Forelimb muscle (tissue), 1 donor: ENCODE measurements around the gene USP20. TPM values are rescaled to one million over a fixed set of nuclear protein-coding genes. Genes with fewer than 3 reads are reported as not detected.

Experiments used
- DNase-seq: peaks from one replicate; pipeline ENCODE4 v3.0.0-alpha.2; 2013; ENCODE audit warnings: low read depth
- polyA plus RNA-seq: library from polyadenylated mRNA; unstranded; fragments of 120-200 nt; gene quantifications from one replicate; pipeline ENCODE4 v1.2.1, GENCODE V29; 2013; ENCODE audit not compliant: insufficient read length

Gene USP20
- polyA plus RNA-seq, 1 donor, result 12.6 TPM

DNA sequence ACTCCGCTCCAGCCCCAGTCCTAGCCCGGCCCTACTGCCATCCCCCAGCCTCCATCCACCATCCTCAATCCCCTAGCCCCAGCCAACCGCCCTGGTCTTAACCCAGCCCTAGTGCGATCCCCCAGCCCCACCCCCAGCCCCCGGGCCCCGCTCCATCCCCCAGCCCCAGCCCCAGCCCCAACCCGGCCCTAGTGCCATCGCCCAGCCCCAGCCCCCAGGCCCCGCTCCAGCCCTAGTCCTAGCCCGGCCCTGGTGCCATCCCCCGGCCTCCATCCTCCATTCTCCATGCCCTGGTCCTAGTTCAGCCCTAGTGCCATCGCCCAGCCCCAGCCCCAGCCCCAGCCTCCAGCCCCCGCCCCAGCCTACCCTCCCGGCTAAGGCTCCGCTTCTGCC is 11.7 kb upstream of the USP20 start:
- no peak for DNase-seq

GRCh38 chr9:129823935-129824601 is 11.2 kb upstream of the USP20 start, which contains the start of gene TOR1A:
Gene TOR1A (minus strand): TSS chr9:129824136. CDS start chr9:129824085, 51 bp downstream.
- DNase-seq, result peak; percentile 86

DNA sequence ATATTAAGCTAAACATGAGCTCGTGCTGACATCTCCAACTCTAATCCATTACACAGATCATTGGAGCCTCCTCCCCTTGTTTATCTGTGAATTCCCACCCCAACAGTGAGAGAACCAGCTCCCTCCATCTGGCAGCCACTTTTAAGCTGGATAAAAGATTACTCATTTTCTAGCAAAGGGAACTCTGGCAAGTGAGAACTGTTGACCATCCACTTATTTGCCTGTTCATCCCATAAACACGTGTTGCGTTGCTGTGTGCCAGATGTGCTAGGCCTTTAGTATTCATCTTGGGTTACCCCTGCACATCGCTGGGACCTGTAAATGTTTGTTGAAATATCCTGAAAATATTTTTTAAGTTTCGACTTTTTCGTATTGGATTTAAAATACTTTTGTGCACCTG is 8.9 kb upstream of the USP20 start:
- no peak for DNase-seq

DNA sequence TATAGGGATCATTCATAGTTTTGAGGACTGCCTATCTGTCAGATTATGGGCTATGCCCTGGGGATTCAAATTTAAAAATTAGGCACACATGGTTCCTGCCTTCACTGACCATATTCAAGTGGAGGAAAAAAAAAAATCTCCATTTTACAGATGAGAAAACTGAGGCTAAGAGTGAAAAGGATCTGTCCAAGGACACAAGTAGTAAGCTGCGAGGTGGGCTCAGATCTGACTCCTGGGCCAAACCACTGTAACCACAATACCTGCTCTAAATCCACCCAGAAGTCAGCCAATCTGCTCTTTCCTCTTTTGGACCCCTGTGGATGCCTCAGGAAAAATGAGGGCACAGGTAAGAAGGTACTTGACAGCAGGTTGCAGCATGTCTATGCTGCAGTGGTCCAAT is 8.5 kb upstream of the USP20 start:
- DNase-seq, result no peak

GRCh38 chr9:129828051-129828450 is 7.2 kb upstream of the USP20 start:
- DNase-seq, result no peak

- no peak for DNase-seq
These were observed 6.3 kb upstream of the USP20 start for GRCh38 chr9:129828969-129829368.

DNA sequence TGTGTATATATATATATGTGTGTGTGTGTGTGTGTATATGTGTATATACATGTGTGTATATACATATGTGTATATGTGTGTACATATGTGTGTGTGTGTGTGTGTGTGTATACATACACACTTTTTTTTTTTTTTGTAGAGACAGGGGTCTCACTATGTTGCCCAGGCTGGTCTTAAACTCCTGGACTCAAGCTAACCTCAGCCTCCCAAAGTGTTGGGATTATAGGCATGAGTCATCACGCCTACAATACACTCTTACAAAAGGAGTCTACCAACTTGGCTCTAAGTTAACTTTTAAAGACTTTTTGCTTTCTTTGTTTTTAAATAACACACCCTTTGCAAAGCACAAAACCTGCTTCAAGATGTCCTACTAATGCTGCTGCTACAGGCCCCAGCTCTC is 2.3 kb upstream of the USP20 start:
- DNase-seq, result no peak

GRCh38 chr9:129834489-129835127 is 650 bp upstream of the USP20 start:
- no peak for DNase-seq

- no peak for DNase-seq
These were observed 584 bp downstream of the USP20 start for GRCh38 chr9:129835860-129836223.

- DNase-seq, result no peak
These were observed 1.2 kb downstream of the USP20 start for GRCh38 chr9:129836311-129837007.

DNA sequence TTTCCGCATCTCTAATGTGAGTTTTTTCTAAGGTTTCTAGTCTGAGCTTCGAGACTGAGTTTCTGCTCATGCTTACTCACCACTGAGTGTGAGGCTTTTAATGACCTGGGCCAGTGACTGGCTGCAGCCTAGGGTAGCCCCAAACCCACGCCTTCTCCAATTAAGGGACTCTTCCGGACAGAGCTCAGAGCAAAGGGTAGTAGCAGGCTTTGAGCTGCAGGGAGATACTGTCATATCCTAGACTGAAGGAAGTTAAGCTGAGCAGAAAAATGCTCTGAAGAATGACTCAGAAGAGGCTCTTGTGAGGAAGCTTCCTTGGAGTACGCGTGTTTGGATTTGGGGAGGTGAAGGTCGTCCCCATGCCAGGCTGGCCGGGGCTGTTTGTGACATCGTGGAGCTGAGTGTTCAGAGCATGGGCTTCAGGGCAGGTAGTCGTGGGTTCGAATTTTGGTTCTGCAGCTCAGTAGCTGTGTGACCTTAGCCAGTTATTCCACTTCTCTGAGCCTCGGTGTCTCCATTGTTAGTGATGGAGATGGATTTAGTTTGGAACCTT is 3.5 kb downstream of the USP20 start:
- DNase-seq, result no peak

- DNase-seq, result no peak
These were observed 4.2 kb downstream of the USP20 start for GRCh38 chr9:129839324-129840023.

DNA sequence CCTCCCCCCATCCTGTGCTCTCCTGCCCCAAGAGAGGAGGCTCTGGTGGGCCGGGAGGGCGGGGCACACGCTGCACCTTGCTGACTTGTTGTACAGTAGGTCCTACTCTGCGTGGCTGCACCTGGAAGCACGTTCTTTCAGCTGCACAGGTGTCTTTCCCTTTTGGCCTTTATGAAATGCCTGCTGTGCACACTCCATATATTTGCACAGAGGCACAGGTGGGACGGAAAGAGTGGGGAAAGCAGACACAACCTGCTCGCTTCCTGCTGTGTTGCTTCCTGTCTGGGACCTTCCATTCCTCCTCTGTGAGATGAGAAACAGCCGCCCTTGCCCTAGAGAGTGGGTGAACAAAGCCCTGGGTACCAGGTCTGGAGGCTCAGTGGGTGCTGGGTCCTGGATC is 4.8 kb downstream of the USP20 start:
- no peak for DNase-seq

DNA sequence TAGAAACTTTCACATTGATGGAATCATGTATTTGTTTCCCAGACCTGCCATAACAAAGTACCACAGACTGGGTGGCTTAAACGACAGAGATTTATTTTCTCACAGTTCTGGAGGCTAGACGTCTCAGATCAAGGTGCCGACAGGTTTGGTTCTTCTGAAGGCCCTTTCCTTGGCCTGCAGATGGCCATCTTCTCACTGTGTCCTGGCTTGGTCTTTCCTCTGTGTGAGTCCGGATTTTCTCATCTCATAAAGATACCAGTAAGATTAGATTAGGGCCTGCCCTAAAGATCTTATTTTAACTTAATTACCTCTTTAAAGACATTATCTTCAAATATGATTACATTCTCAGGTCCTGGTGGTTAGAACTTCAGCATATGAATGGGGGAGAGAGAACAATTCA is 5.8 kb downstream of the USP20 start:
- no peak for DNase-seq

- no peak for DNase-seq
These were observed 10.1 kb downstream of the USP20 start for GRCh38 chr9:129845373-129845772.

DNA sequence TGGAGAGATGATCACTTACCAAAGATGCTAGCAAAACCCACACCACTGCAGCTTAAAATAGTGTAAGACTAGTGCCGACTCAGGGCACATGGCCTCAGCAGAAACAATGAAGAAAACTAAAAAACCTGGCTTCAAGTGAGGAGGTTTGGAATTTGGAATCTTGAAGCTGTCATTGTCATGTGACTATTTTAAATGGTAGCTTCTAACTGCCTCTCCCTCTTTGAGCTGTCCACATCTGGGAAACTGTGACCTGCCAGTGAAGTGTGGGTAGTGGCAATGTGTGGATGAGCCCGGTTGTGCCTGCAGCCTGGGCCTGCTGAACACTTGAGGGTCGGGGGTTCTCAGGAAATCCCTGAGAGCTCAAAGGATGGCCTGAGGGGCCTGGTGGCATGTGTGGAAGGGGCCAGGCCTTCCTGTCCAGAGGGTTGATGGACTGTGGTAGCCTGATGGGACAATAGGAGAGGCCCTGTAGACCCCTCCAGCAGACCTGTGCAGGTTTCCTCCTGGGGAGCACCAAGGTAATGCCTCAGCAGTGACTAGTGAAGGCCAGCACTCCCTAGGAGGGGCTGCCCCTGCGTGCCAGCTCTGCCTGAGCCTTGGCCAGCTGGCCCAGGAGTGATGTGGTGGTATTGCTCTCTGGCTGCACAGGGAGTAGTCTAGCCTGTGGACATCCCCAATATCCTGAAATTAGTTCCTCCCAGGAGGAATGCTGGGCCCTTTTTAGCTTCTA is 13.6 kb downstream of the USP20 start:
- no peak for DNase-seq

- no peak for DNase-seq
These were observed 14.6 kb downstream of the USP20 start for GRCh38 chr9:129849901-129850300.

DNA sequence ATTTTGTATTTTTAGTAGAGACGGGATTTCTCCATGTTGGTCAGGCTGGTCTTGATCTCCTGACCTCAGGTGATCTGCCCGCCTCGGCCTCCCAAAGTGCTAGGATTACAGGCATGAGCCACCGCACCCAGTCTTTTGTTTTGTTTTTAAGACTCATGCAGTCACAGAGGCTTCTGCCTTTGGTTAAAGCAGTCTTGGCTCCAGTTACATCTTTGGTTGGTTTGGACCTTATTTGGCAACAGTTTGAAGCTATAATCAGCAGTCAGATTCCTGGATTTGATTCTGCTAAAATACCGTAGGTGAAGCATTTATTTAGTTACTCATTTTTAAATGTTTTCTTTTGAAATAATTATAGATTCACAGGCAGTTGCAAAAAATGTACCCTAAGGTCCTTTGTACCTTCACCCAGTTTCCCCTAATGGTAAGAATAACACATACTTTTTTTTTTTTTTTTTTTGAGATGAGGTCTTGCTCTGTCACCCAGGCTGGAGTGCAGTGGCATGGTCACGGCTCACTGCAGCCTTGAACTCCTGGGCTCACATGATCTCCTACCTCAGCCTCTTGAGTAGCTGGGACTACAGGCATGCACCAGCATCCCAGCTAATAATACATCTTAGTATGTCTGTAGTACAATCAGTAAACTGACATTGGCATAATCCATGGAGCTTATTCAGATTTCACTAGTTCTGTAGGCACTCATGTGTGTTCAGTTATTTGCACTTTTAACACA is 15.7 kb downstream of the USP20 start:
- DNase-seq, result no peak

- DNase-seq, result no peak
These were observed 16.6 kb downstream of the USP20 start for GRCh38 chr9:129851821-129852220.

DNA sequence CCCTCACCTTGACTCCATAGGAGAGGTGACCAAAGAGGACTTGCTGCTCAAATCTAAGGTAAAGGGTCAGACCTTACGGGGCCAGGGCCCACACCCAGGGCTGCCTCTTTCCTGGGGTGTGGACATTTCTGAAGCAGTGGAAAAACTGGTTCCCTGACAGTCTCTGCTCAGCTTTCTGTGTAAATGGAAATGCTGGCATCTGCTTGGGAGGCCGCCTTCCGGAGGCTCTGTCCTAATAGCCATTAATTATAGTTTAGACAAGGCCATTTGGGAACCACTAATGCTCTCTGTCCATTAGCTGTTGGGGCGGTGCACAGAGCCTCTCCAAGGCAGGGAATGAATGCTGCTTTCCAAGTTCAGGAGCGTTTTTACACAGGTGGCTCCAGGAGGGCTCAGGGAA is 17.3 kb downstream of the USP20 start:
- DNase-seq, result no peak

DNA sequence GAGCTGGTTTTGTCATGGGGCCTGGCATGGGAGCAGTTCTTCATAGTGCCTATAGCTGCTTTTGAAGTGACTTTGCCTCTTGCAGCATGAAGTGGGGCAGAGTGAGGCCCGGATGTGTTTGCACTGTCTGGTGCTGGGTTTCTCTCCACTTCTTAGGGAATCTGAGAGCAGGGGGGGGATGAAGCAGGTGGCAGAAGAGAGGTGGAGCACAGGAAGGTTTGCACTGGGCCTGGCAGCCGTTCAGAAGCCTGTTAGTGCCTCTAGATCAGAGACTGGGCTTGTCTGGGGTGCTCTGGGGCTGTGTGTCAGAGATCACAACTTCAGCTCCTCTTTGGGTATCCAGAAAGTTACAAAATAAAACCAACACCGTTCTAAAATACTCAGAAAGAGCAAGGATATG is 18.4 kb downstream of the USP20 start:
- no peak for DNase-seq
